ENCODE results near the gene KIAA1549.

DNA sequence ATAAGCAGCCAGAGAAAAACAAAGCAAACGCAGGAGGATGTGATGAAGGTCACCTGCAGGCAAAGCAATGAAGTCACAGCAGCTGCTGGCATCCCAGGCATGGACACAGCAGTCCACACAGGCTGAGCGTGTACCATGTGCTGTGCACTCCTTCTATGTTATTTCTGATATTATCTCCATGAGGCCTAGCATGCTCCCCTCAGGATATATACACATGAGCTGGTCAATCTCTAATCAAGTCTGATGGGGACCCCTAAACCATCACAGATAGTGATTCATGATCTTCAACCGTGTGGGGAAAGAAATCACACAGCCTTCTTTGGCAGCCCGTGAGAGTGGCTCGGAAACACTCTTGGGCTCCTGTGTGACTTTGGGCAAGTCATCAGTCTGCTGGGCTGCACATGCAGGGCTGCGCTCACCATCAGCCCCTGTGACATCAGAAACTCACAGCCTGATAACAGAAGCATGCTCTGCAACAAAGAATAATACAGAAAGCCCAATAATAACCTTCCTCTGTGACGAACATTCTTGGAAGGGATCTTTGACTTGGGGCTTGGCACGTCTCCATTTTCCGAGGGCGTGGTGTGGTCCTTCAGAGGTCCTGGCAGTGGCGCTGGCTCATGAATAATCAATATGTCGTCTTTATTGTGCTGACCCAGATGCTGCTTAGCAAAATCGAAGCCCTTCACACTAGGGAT, 100.2 kb downstream of the KIAA1549 start:
- TF ChIP-seq NFE2L1 (CRISPR knock-in tag; IDR thresholded peaks at IDR 0.05) (no peak), CTCF (IDR thresholded peaks at IDR 0.05) (no peak), ZNF416 (CRISPR knock-in tag; IDR thresholded peaks at IDR 0.05) (no peak), PRRX2 (CRISPR knock-in tag; IDR thresholded peaks at IDR 0.05) (no peak), FOXJ3 (CRISPR knock-in tag; IDR thresholded peaks at IDR 0.05; ENCODE audit: borderline replicate concordance) (no peak), NFYB (CRISPR knock-in tag; conservative IDR thresholded peaks at IDR 0.05; ENCODE audit: low read depth) (no peak), OVOL2 (CRISPR knock-in tag; IDR thresholded peaks at IDR 0.05; ENCODE audit: borderline replicate concordance) (no peak), ZNF396 (CRISPR knock-in tag; IDR thresholded peaks at IDR 0.05; ENCODE audit: borderline replicate concordance) (no peak), ATF6 (CRISPR knock-in tag; IDR thresholded peaks at IDR 0.05) (no peak), KAT7 (CRISPR knock-in tag; IDR thresholded peaks at IDR 0.05; ENCODE audit: borderline replicate concordance) (no peak), ZNF138 (CRISPR knock-in tag; conservative IDR thresholded peaks at IDR 0.05) (no peak)
- TF ChIP-seq, protein P1, sequence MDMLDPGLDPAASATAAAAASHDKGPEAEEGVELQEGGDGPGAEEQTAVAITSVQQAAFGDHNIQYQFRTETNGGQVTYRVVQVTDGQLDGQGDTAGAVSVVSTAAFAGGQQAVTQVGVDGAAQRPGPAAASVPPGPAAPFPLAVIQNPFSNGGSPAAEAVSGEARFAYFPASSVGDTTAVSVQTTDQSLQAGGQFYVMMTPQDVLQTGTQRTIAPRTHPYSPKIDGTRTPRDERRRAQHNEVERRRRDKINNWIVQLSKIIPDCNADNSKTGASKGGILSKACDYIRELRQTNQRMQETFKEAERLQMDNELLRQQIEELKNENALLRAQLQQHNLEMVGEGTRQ (CRISPR knock-in tag; IDR thresholded peaks at IDR 0.05), result no peak
- TF ChIP-seq, protein P2, sequence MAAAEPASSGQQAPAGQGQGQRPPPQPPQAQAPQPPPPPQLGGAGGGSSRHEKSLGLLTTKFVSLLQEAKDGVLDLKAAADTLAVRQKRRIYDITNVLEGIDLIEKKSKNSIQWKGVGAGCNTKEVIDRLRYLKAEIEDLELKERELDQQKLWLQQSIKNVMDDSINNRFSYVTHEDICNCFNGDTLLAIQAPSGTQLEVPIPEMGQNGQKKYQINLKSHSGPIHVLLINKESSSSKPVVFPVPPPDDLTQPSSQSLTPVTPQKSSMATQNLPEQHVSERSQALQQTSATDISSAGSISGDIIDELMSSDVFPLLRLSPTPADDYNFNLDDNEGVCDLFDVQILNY (CRISPR knock-in tag; IDR thresholded peaks at IDR 0.05), result no peak

Data from WTC11 (cell line).